AG09319 (cell line): ENCODE measurements around the gene CELF2.
"Not testable (repeated sequence)": the region's sequence is repeated elsewhere in the genome, so short reads cannot be mapped to it uniquely, and the experiment has no call there.

Experiments
- DNase-seq: peaks from one replicate; pipeline ENCODE4 v3.0.0-alpha.2; 2010; ENCODE audit warnings: low read depth; ENCODE audit errors: extremely low read depth
- CTCF ChIP-seq: IDR thresholded peaks from 2 replicates; pipeline ENCODE4 v1.5.1; 2011; ENCODE audit warnings: low read depth, mild to moderate bottlenecking, inconsistent platforms, low read length, moderate library complexity

CELF2 gene

GRCh38 chr10:11116817-11117216 lies 99.1 kb downstream of the CELF2 start:
- DNase-seq: no peak
- TF ChIP-seq CTCF: no peak

- no peak for TF ChIP-seq CTCF
- DNase-seq: no peak
Observed at GRCh38 chr10:11118686-11119085, 101.0 kb downstream of the CELF2 start.

- no peak for TF ChIP-seq CTCF
- no peak for DNase-seq
Observed at GRCh38 chr10:11119843-11120242, 102.2 kb downstream of the CELF2 start.

- no peak for DNase-seq
- no peak for TF ChIP-seq CTCF
Observed at GRCh38 chr10:11120711-11121110, 103.0 kb downstream of the CELF2 start.

GRCh38 chr10:11123892-11124291 lies 106.2 kb downstream of the CELF2 start:
- DNase-seq: not testable (repeated sequence)

- TF ChIP-seq CTCF: no peak
- no peak for DNase-seq
Observed at GRCh38 chr10:11125004-11125403, 107.3 kb downstream of the CELF2 start.

GRCh38 chr10:11127017-11127416 lies 109.3 kb downstream of the CELF2 start:
- not testable (repeated sequence) for DNase-seq

GRCh38 chr10:11131112-11131639 lies 113.5 kb downstream of the CELF2 start:
- no peak for DNase-seq
- TF ChIP-seq CTCF: no peak
